ENCODE measurements around the gene LY6G6F.
A peak's percentile ranks its signal among the peaks of the same experiment; 100 is the strongest.

The LY6G6F gene

GRCh38 chr6:31706599-31706998 lies at the start of gene LY6G6F:
Gene LY6G6F (plus strand): TSS chr6:31706866. CDS start chr6:31706907, 41 bp downstream.
- no peak for DNase-seq

GRCh38 chr6:31657406-31658157 lies 49.1 kb upstream of the LY6G6F start:
- DNase-seq: no peak

- DNase-seq: no peak
Observed at GRCh38 chr6:31658158-31658688, 48.4 kb upstream of the LY6G6F start.

- no peak for DNase-seq
Observed at GRCh38 chr6:31658983-31659648, 47.5 kb upstream of the LY6G6F start.

- no peak for DNase-seq
Observed at GRCh38 chr6:31659649-31660380, 46.9 kb upstream of the LY6G6F start.

- DNase-seq: peak; percentile 77 to 87 (median 81)
Observed at GRCh38 chr6:31660381-31661261, 46.0 kb upstream of the LY6G6F start, which contains the start of gene C6orf47. Gene C6orf47 (minus strand): TSS chr6:31660778. CDS start chr6:31659947, 831 bp downstream.

- no peak for DNase-seq
Observed at GRCh38 chr6:31661262-31662123, 45.2 kb upstream of the LY6G6F start.

GRCh38 chr6:31662124-31662723 lies 44.4 kb upstream of the LY6G6F start:
- no peak for DNase-seq

GRCh38 chr6:31663126-31663960 lies 43.3 kb upstream of the LY6G6F start:
- DNase-seq: no peak

GRCh38 chr6:31663961-31664789 lies 42.5 kb upstream of the LY6G6F start:
- peak in 2 of 3 experiments; percentile 30 to 50 for DNase-seq

GRCh38 chr6:31664790-31665500 lies 41.7 kb upstream of the LY6G6F start, which contains the start of gene GPANK1:
Gene GPANK1 (minus strand): TSS chr6:31664997. CDS start chr6:31664478, 519 bp downstream.
- DNase-seq: peak; percentile 86 to 96 (median 94)

GRCh38 chr6:31665501-31666336 lies 40.9 kb upstream of the LY6G6F start, which contains the start of gene CSNK2B:
Gene CSNK2B (plus strand): TSS chr6:31666080. CDS start chr6:31666832, 752 bp downstream.
- peak; percentile 95 to 98 (median 95) for DNase-seq

- DNase-seq: no peak
Observed at GRCh38 chr6:31666337-31666965, 40.2 kb upstream of the LY6G6F start.

GRCh38 chr6:31669676-31670075 lies 37.0 kb upstream of the LY6G6F start, which contains the start of gene LY6G5B:
Gene LY6G5B (plus strand): TSS chr6:31669976. CDS start chr6:31670951, 975 bp downstream.
- no peak for DNase-seq

GRCh38 chr6:31676322-31676903 lies 30.3 kb upstream of the LY6G6F start:
- DNase-seq: no peak

GRCh38 chr6:31676904-31677303 lies 29.8 kb upstream of the LY6G6F start:
- no peak for DNase-seq

Data from NCI-H1417 (cell line).